HUES64 (cell line): ENCODE measurements around the gene EIF2S2.

ENCODE experiments used
- H3K27ac ChIP-seq: 2 replicates; pipeline ENCODE4 v1.7.0; 2013; ENCODE audit warnings: low read depth, low read length, inconsistent platforms
- H3K27me3 ChIP-seq: 2 replicates; pipeline ENCODE4 v1.6.1; 2013; ENCODE audit warnings: mild to moderate bottlenecking, low read length; ENCODE audit not compliant: insufficient read depth
- H3K36me3 ChIP-seq: 2 replicates; pipeline ENCODE4 v1.6.1; 2013; ENCODE audit warnings: mild to moderate bottlenecking, low read length; ENCODE audit not compliant: insufficient read depth
- H3K4me1 ChIP-seq: 2 replicates; pipeline ENCODE4 v1.6.1; 2013; ENCODE audit warnings: mild to moderate bottlenecking, low read length, moderate library complexity; ENCODE audit not compliant: insufficient read depth
- H3K4me3 ChIP-seq: 2 replicates; pipeline ENCODE4 v1.5.1; 2013; ENCODE audit warnings: mild to moderate bottlenecking, low read length, moderate library complexity
- H3K9ac ChIP-seq: 2 replicates; pipeline ENCODE4 v1.6.1; 2013; ENCODE audit warnings: mild to moderate bottlenecking, low read depth, low read length
- H3K9me3 ChIP-seq: 2 replicates; pipeline ENCODE4 v1.6.1; 2013; ENCODE audit warnings: low read depth, low read length; ENCODE audit not compliant: insufficient read depth
- WGBS: fragments of 150-250, 120-280 bp; methylation state at CpG from one replicate; pipeline ENCODE4 v1.1.7; 2013; ENCODE audit warnings: missing lambda C conversion rate; 5-methylcytosine and 5-hydroxymethylcytosine counted together

EIF2S2 gene

DNA sequence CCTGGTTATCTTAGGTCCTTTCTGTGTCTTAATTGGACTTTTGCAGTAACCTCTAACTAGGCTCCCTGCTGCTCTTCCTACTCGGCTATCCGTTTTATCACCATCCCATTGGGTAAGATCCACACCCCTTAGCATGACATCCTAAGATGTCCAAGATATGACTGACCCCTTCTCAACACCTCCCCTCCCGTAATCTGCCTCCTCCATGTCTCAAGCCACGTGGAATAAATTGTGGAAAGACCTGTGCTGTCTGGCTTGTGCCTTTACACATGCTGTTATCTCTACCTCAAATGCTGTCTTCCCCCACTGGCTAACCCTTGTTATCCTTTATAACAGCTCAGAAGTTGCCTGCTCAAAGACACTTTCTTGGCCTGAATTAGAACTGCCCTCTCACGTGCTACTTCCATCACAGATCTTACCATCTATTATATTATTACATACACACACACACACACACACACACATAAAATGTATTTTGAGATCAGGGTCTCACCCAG lies 26.5 kb downstream of the EIF2S2 start:
- Histone ChIP-seq H3K36me3 (peaks cover 71% of the 10 kb centered on the region), H3K27ac (no peak overlapping the region)

DNA sequence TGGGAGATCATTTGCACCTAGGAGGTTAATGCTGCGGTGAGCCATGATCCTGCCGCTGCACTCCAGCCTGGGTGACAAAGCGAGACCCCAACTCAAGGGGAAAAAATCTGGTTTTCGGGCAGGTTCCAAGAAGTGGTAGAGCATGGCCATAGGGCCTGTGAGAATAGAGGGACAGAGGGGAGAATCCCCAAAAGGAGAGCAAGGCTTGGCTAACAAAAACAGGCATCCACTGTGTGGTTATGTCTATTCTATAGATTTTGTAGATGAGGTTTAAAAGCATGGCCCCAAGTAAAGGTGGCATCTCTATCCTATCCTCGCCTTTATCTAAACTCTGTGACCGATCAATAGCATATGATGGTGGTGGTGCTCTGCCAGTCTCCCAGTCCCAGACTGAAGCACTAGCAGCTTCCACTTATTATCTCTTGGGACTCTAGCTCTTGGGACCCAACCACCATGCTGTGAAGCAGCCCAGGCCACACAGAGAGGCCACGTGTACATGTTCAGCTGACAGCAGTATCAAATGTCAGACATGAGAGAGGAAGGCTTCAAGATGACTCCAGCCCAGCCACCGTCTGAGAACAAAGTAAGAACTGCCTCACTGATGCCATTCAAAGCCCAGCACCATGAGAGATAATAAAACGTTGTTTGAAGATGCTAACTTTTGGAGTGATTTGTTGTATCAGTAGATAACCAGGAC lies 27.7 kb downstream of the EIF2S2 start:
- Histone ChIP-seq H3K27ac (no peak overlapping the region), H3K4me3 (no peak overlapping the region), H3K9me3 (no peaks in the 10 kb centered on the region), H3K9ac (no peak overlapping the region), H3K4me1 (no peaks in the 10 kb centered on the region), H3K36me3 (peaks cover 66% of the 10 kb centered on the region), H3K27me3 (no peaks in the 10 kb centered on the region)
- 94% methylated on average over 9 of the region's 9 CpGs for WGBS

More for the DNA sequence above, 26.5 kb downstream of the EIF2S2 start:
- no peak overlapping the region for H3K9ac ChIP-seq
- H3K4me3 ChIP-seq, result no peak overlapping the region
- H3K27me3 ChIP-seq, result no peaks in the 10 kb centered on the region
- H3K9me3 ChIP-seq, result no peaks in the 10 kb centered on the region
- 93% methylated on average over 5 of the region's 5 CpGs for WGBS
- no peaks in the 10 kb centered on the region for H3K4me1 ChIP-seq

DNA sequence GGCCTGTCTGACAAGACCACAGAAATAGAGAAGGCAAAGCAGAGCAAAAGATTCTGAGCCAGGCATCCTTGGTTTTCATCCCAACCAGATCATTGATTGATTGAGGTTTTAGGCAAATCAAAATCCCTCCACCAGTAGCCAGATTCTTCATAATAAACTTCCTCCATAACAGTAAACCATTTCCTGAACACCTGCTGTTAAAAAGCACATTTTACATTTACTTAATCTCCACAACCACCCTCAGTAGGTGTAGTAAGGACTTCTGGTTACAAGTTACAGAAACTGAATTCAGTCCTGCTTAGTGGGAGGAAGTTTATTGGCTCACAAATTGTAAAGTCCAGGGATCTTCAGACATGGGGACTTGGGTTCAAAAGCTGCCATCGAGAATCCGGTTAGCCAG lies 28.3 kb downstream of the EIF2S2 start:
- no peak overlapping the region for H3K4me3 ChIP-seq
- WGBS, result 93% methylated on average over 2 of the region's 2 CpGs
- no peaks in the 10 kb centered on the region for H3K9me3 ChIP-seq
- peaks cover 66% of the 10 kb centered on the region for H3K36me3 ChIP-seq
- H3K27ac ChIP-seq, result no peak overlapping the region
- H3K9ac ChIP-seq, result no peak overlapping the region
- H3K27me3 ChIP-seq, result no peaks in the 10 kb centered on the region
- no peaks in the 10 kb centered on the region for H3K4me1 ChIP-seq

DNA sequence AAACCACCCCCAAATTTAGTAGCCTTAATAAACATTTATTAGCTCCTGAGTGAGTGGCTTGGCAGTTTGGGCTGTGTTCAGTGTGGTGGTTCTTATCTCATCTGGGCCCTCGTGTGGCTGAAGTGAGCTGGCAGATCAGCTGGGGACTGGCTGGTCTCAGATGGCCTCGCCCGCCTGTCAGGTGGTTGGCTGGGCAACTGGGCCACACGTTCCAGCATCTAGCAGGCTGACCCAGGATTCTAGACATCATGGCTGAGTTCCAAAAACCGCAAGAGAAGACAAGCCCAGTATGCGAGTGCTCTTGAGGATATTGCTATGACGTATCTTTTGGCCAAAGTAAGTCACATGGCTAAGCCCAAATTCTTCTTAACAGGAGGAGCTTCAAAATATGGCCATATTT lies 28.9 kb downstream of the EIF2S2 start:
- Histone ChIP-seq H3K36me3 (peaks cover 66% of the 10 kb centered on the region), H3K4me3 (no peak overlapping the region), H3K9me3 (no peaks in the 10 kb centered on the region), H3K9ac (no peak overlapping the region), H3K4me1 (no peaks in the 10 kb centered on the region), H3K27ac (no peak overlapping the region), H3K27me3 (no peaks in the 10 kb centered on the region)
- 90% methylated on average over 7 of the region's 7 CpGs for WGBS

DNA sequence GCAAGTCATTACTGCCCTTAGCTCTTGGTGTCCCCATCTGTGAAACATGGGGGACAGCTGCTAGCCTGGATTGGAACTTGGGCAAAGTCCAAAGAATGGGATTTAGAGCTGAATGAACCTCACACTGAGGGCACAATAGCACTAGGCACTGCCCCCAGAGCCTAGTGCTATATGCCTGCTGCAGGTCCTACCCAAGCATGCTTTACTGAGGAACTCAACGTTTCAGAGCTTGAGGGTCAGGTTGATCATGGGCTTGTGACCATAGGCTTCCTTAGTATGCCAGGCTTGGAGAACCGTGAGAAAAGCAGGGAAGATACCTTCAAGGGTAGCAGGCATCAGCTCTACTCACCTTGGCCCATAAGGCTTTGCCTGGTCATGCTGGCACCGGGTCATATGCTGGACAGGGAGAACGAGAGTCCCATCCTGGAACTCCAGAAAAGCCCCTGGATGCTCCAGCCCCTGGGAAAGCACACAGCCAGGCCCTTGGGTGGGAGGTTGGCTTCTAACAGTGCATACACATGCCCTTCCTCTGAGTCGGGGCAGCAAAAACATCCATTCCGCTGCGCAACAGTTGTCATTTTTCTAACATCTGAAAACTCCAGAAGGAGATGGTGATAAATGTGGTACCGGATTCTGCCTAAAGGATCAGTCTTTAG lies 29.7 kb downstream of the EIF2S2 start:
- Histone ChIP-seq H3K4me3 (no peak overlapping the region), H3K36me3 (peaks cover 67% of the 10 kb centered on the region), H3K27ac (no peak overlapping the region), H3K9me3 (no peaks in the 10 kb centered on the region), H3K4me1 (no peaks in the 10 kb centered on the region), H3K27me3 (no peaks in the 10 kb centered on the region), H3K9ac (no peak overlapping the region)
- WGBS, result 94% methylated on average over 8 of the region's 8 CpGs

DNA sequence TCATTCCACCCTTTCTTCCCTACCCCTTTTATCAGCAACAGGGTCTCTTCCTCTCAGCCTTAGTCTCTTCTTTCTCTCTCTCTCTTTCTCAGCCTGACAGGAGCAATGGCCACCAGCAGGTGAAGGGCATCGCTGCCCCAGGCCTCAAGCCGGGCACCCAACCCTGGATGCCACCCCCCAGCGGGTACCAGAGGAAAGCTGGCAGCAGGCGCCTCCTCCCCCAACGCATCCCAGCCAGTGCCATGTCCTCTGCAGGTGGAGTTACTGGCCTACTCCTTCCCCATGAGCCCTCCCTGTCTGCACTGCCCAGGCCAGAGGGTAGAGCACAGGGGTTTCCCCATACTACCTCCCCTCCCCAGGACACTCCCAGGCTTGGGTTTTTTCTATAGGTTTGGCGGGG lies 32.2 kb downstream of the EIF2S2 start:
- Histone ChIP-seq H3K9me3 (no peaks in the 10 kb centered on the region), H3K27ac (no peak overlapping the region), H3K4me3 (no peak overlapping the region), H3K4me1 (no peaks in the 10 kb centered on the region), H3K9ac (no peak overlapping the region), H3K27me3 (no peaks in the 10 kb centered on the region), H3K36me3 (peaks cover 74% of the 10 kb centered on the region)
- WGBS, result 90% methylated on average over 6 of the region's 6 CpGs

DNA sequence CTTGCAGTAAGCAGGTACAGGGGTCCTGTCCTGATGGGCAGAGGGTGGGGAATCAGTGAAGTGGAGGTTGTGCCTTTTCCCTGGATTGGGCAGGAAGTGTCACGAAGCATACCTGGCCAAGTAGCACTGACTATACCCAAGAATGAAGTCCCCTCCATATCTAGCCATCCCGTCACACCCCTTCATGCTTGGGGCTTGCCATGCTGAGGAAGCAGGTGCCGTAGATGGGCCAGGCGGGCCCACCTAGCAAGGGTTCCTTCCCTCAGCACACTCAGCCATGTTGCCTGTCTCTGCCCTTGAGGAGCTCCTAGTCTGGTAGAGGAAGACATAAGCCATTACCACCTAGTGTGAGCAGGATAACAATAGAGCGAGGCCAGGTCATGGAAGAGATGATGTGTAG lies 33.5 kb downstream of the EIF2S2 start:
- Histone ChIP-seq H3K9ac (no peak overlapping the region), H3K36me3 (peaks cover 66% of the 10 kb centered on the region), H3K4me1 (peaks cover 6% of the 10 kb centered on the region; the same call in 1 of the 2 replicates), H3K27me3 (no peaks in the 10 kb centered on the region), H3K9me3 (no peaks in the 10 kb centered on the region), H3K4me3 (no peak overlapping the region), H3K27ac (no peak overlapping the region)
- 97% methylated on average over 5 of the region's 5 CpGs for WGBS

DNA sequence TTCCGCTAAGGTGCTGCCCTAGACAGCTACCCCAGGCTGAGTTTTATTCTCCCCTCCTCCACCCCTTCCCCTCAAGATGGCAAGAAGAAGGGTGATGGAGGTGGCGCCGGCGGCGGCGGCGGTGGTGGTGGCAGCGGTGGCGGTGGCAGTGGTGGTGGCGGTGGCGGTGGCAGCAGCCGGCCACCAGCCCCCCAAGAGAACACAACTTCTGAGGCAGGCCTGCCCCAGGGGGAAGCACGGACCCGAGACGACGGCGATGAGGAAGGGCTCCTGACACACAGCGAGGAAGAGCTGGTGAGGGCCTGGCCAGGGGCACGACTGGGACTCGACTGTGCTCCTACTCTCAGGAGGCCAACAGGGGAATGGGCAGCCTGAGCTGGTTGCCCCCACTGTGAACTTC lies 35.1 kb downstream of the EIF2S2 start:
- WGBS, result 94% methylated on average over 20 of the region's 20 CpGs
- Histone ChIP-seq H3K27me3 (no peaks in the 10 kb centered on the region), H3K36me3 (peaks cover 71% of the 10 kb centered on the region), H3K9ac (no peak overlapping the region), H3K9me3 (no peaks in the 10 kb centered on the region), H3K27ac (no peak overlapping the region), H3K4me3 (no peak overlapping the region), H3K4me1 (peaks cover 6% of the 10 kb centered on the region; the same call in 1 of the 2 replicates)

DNA sequence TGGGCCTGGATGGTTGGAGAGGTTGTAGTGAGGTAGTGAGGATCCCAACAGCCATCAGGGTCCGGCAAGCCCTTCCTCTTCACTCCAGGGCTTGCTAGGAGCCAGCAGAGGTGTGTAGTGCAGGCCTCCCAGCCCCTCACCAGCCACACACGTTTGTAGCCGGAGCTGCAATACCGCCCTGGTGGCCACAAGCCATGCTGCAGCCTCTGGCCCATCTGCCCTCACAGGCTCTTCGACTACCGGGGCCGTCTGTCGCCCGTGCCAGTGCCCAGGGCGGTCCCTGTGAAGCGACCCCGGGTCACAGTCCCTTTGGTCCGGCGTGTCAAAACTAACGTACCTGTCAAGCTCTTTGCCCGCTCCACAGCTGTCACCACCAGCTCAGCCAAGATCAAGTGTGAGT lies 36.4 kb downstream of the EIF2S2 start:
- Histone ChIP-seq H3K9ac (no peak overlapping the region), H3K4me1 (peaks cover 6% of the 10 kb centered on the region; the same call in 1 of the 2 replicates), H3K36me3 (peaks cover 63% of the 10 kb centered on the region), H3K9me3 (no peaks in the 10 kb centered on the region), H3K27ac (no peak overlapping the region), H3K27me3 (no peaks in the 10 kb centered on the region), H3K4me3 (no peak overlapping the region)
- 94% methylated on average over 16 of the region's 16 CpGs for WGBS

DNA sequence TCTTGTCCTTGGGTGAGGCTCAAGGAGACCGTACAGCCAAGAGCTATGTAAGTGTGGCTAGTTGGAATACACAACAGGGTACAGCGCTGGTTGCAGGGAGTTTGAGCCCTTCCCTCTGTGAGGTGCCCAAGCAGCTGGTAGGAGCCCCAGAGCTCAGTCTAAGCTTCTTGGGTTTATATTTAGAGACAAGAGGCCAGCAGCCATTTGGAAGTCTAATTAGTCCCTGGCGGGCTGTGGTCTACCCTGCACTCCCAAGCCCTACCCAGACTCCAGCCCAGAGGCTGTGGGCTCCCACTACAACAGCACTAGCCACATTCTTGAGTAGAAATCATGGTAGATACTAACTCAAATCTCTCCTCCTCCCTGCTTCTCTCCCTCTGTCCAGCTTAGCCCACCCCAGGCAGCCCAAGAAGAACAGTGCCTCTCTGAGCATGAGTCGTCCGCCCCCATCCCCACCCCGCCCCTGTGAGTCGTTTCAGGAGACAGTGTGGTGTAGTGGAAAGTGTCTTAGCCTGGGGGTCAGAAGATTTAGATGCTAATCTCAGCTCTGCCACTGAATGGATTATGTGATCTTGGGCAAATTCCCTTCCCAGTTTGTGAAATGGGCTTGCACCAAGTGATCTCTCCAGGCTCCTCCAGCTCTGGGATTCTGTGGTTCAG lies 37.8 kb downstream of the EIF2S2 start:
- Histone ChIP-seq H3K27me3 (no peaks in the 10 kb centered on the region), H3K36me3 (peaks cover 55% of the 10 kb centered on the region), H3K4me3 (no peak overlapping the region), H3K9ac (no peak overlapping the region), H3K27ac (no peak overlapping the region), H3K9me3 (no peaks in the 10 kb centered on the region), H3K4me1 (peaks cover 6% of the 10 kb centered on the region; the same call in 1 of the 2 replicates)
- 89% methylated on average over 7 of the region's 7 CpGs for WGBS

DNA sequence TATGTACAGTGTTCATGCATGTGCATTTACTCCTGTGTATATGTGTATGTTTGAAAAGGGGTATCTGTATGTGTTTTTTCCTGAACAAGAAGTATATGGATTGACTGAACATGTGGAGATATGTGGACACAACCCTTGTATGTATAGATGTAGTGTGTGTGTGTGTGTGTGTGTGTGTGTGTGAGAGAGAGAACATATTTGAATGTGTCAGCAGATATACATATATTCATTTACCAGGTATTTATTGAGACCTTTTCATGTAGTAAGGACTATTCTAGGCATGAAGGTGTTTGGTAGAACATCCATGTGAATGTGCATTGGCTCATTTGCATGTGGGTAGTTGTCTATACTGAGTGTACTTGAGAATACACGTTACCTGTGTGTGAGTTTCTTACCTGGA lies 39.3 kb downstream of the EIF2S2 start:
- Histone ChIP-seq H3K27me3 (no peaks in the 10 kb centered on the region), H3K9me3 (no peaks in the 10 kb centered on the region), H3K36me3 (peaks cover 40% of the 10 kb centered on the region), H3K27ac (no peak overlapping the region), H3K4me1 (peaks cover 16% of the 10 kb centered on the region), H3K4me3 (no peak overlapping the region), H3K9ac (no peak overlapping the region)
- WGBS, result 95% methylated on average over 1 of the region's 1 CpG
